Spleen (tissue), 7 donors: ENCODE data around the gene NTN1.

Experiments
- CTCF ChIP-seq, 11 experiments: fragments of 200-600 bp in 7 of 11; fragments of 450-650 bp in 4 of 11; sonication (generic) in 4 of 11; IDR thresholded peaks in 8 of 11; conservative IDR thresholded peaks in 3 of 11; 1 replicate in 7 of 11; 2 replicates in 4 of 11; pipeline versions ENCODE4 v1.4.0 to v1.8.0; 2016 to 2021; ENCODE audit warnings: antibody characterized with exemption in 11 of 11, inconsistent platforms in 4 of 11, mild to moderate bottlenecking in 1 of 11
- POLR2A ChIP-seq, 3 donors: fragments of 450-650 bp; IDR thresholded peaks; one replicate each; pipeline ENCODE4 v1.5.1; 2017; ENCODE audit warnings: antibody characterized with exemption in 3 of 3, mild to moderate bottlenecking in 1 of 3
- POLR2AphosphoS5 ChIP-seq, 3 donors: sonication (generic); formaldehyde crosslinking; IDR thresholded peaks; one replicate each; pipeline ENCODE4 v1.5.1; 2017; ENCODE audit warnings: antibody characterized with exemption in 3 of 3
- donor health status: DM: no; HTN: no; CAD: no; lungs with moderate emphysema.
- donor health status: DM: no; HTN: no; CAD: no.
- donor health status: DM: no; HTN: no; CAD: no.

- TF ChIP-seq CTCF (IDR thresholded peaks at IDR 0.05 in 8 of 11, conservative IDR thresholded peaks at IDR 0.05 in 3 of 11) = no peak
- no peak for TF ChIP-seq POLR2AphosphoS5 (IDR thresholded peaks at IDR 0.05)
- TF ChIP-seq POLR2A (IDR thresholded peaks at IDR 0.05) = no peak
These were observed 266.0 kb downstream of the NTN1 start for GRCh38 chr17:9287306-9287705.
